Measurements from ENCODE around the gene RPS6KA4.

DNA sequence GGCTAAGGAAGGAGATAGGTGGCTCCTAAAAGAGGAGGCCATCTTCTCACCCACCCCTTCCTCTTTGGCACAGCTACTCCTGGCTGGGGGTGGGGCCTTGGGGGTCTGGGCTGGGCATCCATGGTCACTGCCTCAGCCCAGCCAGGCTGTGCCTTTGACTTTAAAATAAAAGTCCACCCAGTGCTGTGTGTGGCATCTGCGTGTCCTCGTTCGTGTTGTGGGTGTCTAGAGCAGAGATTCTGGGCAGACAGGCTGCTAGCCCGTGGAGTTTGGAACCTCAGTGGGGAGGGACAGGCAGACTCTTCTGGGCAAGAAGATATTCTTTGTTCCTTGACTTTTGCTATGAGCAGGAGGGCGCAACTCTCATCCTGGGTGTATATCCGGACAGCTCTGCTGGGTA, 13.1 kb downstream of the RPS6KA4 start:
- TF ChIP-seq POLR2AphosphoS5 (IDR thresholded peaks at IDR 0.05; ENCODE audit: low read depth, low read length): no peak
- TF ChIP-seq, protein P1, sequence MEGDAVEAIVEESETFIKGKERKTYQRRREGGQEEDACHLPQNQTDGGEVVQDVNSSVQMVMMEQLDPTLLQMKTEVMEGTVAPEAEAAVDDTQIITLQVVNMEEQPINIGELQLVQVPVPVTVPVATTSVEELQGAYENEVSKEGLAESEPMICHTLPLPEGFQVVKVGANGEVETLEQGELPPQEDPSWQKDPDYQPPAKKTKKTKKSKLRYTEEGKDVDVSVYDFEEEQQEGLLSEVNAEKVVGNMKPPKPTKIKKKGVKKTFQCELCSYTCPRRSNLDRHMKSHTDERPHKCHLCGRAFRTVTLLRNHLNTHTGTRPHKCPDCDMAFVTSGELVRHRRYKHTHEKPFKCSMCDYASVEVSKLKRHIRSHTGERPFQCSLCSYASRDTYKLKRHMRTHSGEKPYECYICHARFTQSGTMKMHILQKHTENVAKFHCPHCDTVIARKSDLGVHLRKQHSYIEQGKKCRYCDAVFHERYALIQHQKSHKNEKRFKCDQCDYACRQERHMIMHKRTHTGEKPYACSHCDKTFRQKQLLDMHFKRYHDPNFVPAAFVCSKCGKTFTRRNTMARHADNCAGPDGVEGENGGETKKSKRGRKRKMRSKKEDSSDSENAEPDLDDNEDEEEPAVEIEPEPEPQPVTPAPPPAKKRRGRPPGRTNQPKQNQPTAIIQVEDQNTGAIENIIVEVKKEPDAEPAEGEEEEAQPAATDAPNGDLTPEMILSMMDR (IDR thresholded peaks at IDR 0.05): no peak
- TF ChIP-seq SIN3A (IDR thresholded peaks at IDR 0.05; ENCODE audit: borderline replicate concordance, low read depth, low read length): no peak
- TF ChIP-seq JUND (IDR thresholded peaks at IDR 0.05): no peak
- TF ChIP-seq GABPA (IDR thresholded peaks at IDR 0.05; ENCODE audit: low read depth): no peak
- no peak for TF ChIP-seq RAD21 (IDR thresholded peaks at IDR 0.05; ENCODE audit: low read length)
- no peak for TF ChIP-seq ZBTB33 (IDR thresholded peaks at IDR 0.05; ENCODE audit: borderline replicate concordance, low read depth)
- no peak for TF ChIP-seq TAF1 (IDR thresholded peaks at IDR 0.05; ENCODE audit: borderline replicate concordance, low read depth, low read length)
- no peak for TF ChIP-seq NFIC (IDR thresholded peaks at IDR 0.05; ENCODE audit: borderline replicate concordance)
- no peak for TF ChIP-seq CHD2 (IDR thresholded peaks at IDR 0.05; ENCODE audit: low read length, partially characterized antibody)
- TF ChIP-seq FOXM1 (IDR thresholded peaks at IDR 0.05; ENCODE audit: low read depth): no peak
- no peak for TF ChIP-seq YY1 (IDR thresholded peaks at IDR 0.05; ENCODE audit: low read depth)
- no peak for TF ChIP-seq TCF12 (IDR thresholded peaks at IDR 0.05)

Data from SK-N-SH (cell line).